WTC11 (cell line): Measurements from ENCODE around the gene MAGEB2. TPM values are rescaled to one million over a fixed set of nuclear protein-coding genes. Genes with fewer than 3 reads are reported as not detected.

Experiments
- ATAC-seq: fragments of 200-7000 bp; cut with Tn5 transposase; 2 replicates; pipeline ENCODE4 v1.10.0; 2021; ENCODE audit warnings: mild to moderate bottlenecking, moderate library complexity
- CTCF ChIA-PET: fragments of 300-600 bp; sonication (Branson Sonifier 250); formaldehyde crosslinking; loops from one replicate; lab custom pipeline; 2021; ENCODE audit warnings: antibody characterized with exemption; lab: Charles Lee
- POLR2A ChIA-PET: fragments of 350-600 bp; sonication (Branson Sonifier 250); formaldehyde crosslinking; loops from one replicate; lab custom pipeline; 2021; ENCODE audit warnings: antibody characterized with exemption; lab: Charles Lee
- DNase-seq: peaks from one replicate; pipeline ENCODE4 v3.0.0; 2021; ENCODE audit warnings: low spot score
- H3K27ac Mint-ChIP-seq: 2 replicates; pipeline ENCODE4 v1.8.0; 2021; ENCODE audit warnings: mixed read lengths
- H3K27me3 Mint-ChIP-seq: 2 replicates; pipeline ENCODE4 v1.8.0; 2021; ENCODE audit warnings: low read depth, mild to moderate bottlenecking, moderate library complexity, mixed read lengths
- H3K36me3 Mint-ChIP-seq: 2 replicates; pipeline ENCODE4 v1.8.0; 2021; ENCODE audit warnings: mixed read lengths
- H3K4me1 Mint-ChIP-seq: 2 replicates; pipeline ENCODE4 v1.8.0; 2022; ENCODE audit warnings: mixed read lengths
- H3K4me3 Mint-ChIP-seq: 2 replicates; pipeline ENCODE4 v1.8.0; 2021; ENCODE audit warnings: mild to moderate bottlenecking, moderate library complexity, mixed read lengths
- H3K9me3 Mint-ChIP-seq: 2 replicates; pipeline ENCODE4 v1.8.0; 2021; ENCODE audit warnings: mixed read lengths
- FOXP1 ChIP-seq: sonication (generic); formaldehyde crosslinking; IDR thresholded peaks from 2 replicates; pipeline ENCODE4 v1.8.0; 2022; ENCODE audit warnings: missing genetic modification reagents, mild to moderate bottlenecking, moderate library complexity, borderline replicate concordance
- GABPB1 ChIP-seq: sonication (generic); formaldehyde crosslinking; IDR thresholded peaks from 2 replicates; pipeline ENCODE4 v1.8.1; 2023; ENCODE audit warnings: mild to moderate bottlenecking, missing genetic modification reagents
- HMGA2 ChIP-seq: fragments of 250-450 bp; sonication (Bioruptor Pico); IDR thresholded peaks from 2 replicates; pipeline ENCODE4 v1.4.0; 2021; ENCODE audit warnings: mild to moderate bottlenecking, moderate library complexity
- IRF2 ChIP-seq: sonication (generic); formaldehyde crosslinking; IDR thresholded peaks from 2 replicates; pipeline ENCODE4 v1.8.0; 2022; ENCODE audit warnings: low read depth, missing genetic modification reagents, borderline replicate concordance
- MLX ChIP-seq: sonication (generic); formaldehyde crosslinking; IDR thresholded peaks from 2 replicates; pipeline ENCODE4 v1.8.1; 2023; ENCODE audit warnings: mild to moderate bottlenecking, missing genetic modification reagents, moderate library complexity
- OVOL2 ChIP-seq: fragments of 250-450 bp; sonication (Bioruptor Pico); IDR thresholded peaks from 2 replicates; pipeline ENCODE4 v1.9.0; 2021; ENCODE audit warnings: mild to moderate bottlenecking, borderline replicate concordance
- RELA ChIP-seq: sonication (generic); formaldehyde crosslinking; IDR thresholded peaks from 2 replicates; pipeline ENCODE4 v1.8.1; 2022; ENCODE audit warnings: missing genetic modification reagents, mild to moderate bottlenecking, borderline replicate concordance
- SMAD4 ChIP-seq: sonication (generic); formaldehyde crosslinking; IDR thresholded peaks from 2 replicates; pipeline ENCODE4 v1.8.0; 2022; ENCODE audit warnings: mild to moderate bottlenecking, missing genetic modification reagents
- SOX15 ChIP-seq: fragments of 250-450 bp; sonication (Bioruptor Pico); IDR thresholded peaks from 2 replicates; pipeline ENCODE4 v1.9.0; 2021; ENCODE audit warnings: mild to moderate bottlenecking
- ZNF121 ChIP-seq: sonication (generic); formaldehyde crosslinking; IDR thresholded peaks from 2 replicates; pipeline ENCODE4 v1.8.0; 2023; ENCODE audit warnings: missing genetic modification reagents
- ZNF281 ChIP-seq: sonication (generic); formaldehyde crosslinking; IDR thresholded peaks from 2 replicates; pipeline ENCODE4 v1.8.0; 2023; ENCODE audit warnings: mild to moderate bottlenecking, missing genetic modification reagents
- ZNF532 ChIP-seq: fragments of 250-450 bp; sonication (Bioruptor Pico); IDR thresholded peaks from 2 replicates; pipeline ENCODE4 v1.9.0; 2021; ENCODE audit warnings: mild to moderate bottlenecking, borderline replicate concordance
- total RNA-seq: library from RNA; stranded (reverse); gene quantifications from 3 replicates; pipeline ENCODE4 v1.2.3, GENCODE V29; 2021
- TF ChIP-seq, protein P1 (sequence below): sonication (generic); formaldehyde crosslinking; IDR thresholded peaks from 2 replicates; pipeline ENCODE4 v1.8.0; 2022; ENCODE audit warnings: missing genetic modification reagents
- TF ChIP-seq, protein P2 (sequence below): sonication (generic); formaldehyde crosslinking; IDR thresholded peaks from 2 replicates; pipeline ENCODE4 v1.8.0; 2022; ENCODE audit warnings: mild to moderate bottlenecking, missing genetic modification reagents

MAGEB2 gene
- total RNA-seq, 1 experiment from 2014 or later, result 0.35 TPM

- TF ChIP-seq ZNF532 (CRISPR knock-in tag), result no peak
- no peak for TF ChIP-seq ZNF281 (CRISPR knock-in tag)
- TF ChIP-seq RELA (CRISPR knock-in tag), result no peak
- TF ChIP-seq, protein P1, sequence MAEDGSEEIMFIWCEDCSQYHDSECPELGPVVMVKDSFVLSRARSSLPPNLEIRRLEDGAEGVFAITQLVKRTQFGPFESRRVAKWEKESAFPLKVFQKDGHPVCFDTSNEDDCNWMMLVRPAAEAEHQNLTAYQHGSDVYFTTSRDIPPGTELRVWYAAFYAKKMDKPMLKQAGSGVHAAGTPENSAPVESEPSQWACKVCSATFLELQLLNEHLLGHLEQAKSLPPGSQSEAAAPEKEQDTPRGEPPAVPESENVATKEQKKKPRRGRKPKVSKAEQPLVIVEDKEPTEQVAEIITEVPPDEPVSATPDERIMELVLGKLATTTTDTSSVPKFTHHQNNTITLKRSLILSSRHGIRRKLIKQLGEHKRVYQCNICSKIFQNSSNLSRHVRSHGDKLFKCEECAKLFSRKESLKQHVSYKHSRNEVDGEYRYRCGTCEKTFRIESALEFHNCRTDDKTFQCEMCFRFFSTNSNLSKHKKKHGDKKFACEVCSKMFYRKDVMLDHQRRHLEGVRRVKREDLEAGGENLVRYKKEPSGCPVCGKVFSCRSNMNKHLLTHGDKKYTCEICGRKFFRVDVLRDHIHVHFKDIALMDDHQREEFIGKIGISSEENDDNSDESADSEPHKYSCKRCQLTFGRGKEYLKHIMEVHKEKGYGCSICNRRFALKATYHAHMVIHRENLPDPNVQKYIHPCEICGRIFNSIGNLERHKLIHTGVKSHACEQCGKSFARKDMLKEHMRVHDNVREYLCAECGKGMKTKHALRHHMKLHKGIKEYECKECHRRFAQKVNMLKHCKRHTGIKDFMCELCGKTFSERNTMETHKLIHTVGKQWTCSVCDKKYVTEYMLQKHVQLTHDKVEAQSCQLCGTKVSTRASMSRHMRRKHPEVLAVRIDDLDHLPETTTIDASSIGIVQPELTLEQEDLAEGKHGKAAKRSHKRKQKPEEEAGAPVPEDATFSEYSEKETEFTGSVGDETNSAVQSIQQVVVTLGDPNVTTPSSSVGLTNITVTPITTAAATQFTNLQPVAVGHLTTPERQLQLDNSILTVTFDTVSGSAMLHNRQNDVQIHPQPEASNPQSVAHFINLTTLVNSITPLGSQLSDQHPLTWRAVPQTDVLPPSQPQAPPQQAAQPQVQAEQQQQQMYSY (CRISPR knock-in tag), result no peak
- TF ChIP-seq, all 79 proteins: peak for 0
Measured at GRCh38 chrX:30248854-30249253, 33.5 kb downstream of the MAGEB2 start (continued).

DNA sequence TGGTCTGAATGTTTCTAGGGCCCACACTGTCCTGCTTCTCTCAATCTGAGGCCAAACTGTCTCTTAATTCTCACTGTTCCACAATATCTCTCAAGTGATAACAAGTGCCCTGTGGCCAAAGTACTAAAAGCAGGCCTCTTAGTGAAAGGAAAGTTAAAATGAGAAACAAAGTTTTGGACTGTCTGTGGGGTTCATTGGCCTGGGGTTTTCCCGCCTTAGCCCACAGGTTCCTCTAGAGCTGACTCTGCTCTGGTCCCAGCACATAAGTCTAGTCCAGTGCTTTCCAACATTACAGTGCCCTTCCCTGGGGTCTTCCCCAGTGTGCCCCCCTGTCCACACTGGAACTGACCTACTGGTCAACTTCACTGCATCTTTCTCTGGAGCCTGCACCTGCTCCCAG, 37.9 kb downstream of the MAGEB2 start:
- Mint-ChIP-seq H3K27me3 (no peaks in the 10 kb centered on the region; the same call in 1 of the 2 replicates), H3K4me3 (no peak overlapping the region), H3K4me1 (no peaks in the 10 kb centered on the region), H3K9me3 (peaks cover 39% of the 10 kb centered on the region), H3K36me3 (peaks cover 32% of the 10 kb centered on the region), H3K27ac (no peak overlapping the region)
- DNase-seq (no peak), ATAC-seq (no peak)
- TF ChIP-seq GABPB1 (CRISPR knock-in tag) (no peak), FOXP1 (CRISPR knock-in tag) (no peak), SOX15 (no peak), HMGA2 (CRISPR knock-in tag) (no peak), MLX (no peak), OVOL2 (CRISPR knock-in tag) (no peak), SMAD4 (CRISPR knock-in tag) (no peak), ZNF121 (CRISPR knock-in tag) (no peak), IRF2 (CRISPR knock-in tag) (no peak)
- TF ChIP-seq, protein P2, sequence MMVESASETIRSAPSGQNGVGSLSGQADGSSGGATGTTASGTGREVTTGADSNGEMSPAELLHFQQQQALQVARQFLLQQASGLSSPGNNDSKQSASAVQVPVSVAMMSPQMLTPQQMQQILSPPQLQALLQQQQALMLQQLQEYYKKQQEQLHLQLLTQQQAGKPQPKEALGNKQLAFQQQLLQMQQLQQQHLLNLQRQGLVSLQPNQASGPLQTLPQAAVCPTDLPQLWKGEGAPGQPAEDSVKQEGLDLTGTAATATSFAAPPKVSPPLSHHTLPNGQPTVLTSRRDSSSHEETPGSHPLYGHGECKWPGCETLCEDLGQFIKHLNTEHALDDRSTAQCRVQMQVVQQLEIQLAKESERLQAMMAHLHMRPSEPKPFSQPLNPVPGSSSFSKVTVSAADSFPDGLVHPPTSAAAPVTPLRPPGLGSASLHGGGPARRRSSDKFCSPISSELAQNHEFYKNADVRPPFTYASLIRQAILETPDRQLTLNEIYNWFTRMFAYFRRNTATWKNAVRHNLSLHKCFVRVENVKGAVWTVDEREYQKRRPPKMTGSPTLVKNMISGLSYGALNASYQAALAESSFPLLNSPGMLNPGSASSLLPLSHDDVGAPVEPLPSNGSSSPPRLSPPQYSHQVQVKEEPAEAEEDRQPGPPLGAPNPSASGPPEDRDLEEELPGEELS, result no peak
- ChIA-PET POLR2A (no interaction called here), CTCF (no interaction called here)
